ENCODE results near the gene STRADB.

The STRADB gene

DNA sequence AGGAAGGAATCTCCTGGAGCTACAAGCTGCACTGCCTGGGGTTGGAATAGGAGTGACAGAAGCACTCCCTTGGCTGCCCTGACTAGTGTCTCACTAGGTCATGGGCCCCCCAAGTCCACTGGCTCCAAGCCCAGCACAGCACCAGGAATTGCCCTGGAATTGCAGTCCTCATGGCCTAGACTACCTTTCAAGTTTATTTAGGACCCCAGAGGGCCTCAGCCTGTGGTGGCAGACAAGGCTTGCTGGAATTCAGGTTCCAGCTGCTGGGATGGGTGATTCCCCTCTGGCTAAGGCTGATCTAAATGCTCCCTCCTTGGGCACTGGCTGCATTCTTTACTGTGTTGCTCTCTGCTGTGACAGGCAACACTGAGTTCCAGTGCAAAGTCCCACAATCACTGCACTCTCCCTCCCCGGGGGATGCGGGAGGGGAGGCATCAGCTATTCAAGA lies 14.0 kb downstream of the STRADB start:
- no peak overlapping the region for H3K4me3 ChIP-seq (ENCODE audit: low read depth, low read length)
- peaks cover 2% of the 10 kb centered on the region; the same call in 1 of the 2 replicates for H3K4me1 ChIP-seq (ENCODE audit: control insufficient read depth, insufficient read depth, low read length)
- H3K27ac ChIP-seq (ENCODE audit: extremely low read depth, low read depth, low read length), result no peak overlapping the region
- peaks cover 6 to 59% of the 10 kb centered on the region in 2 experiments for H3K36me3 ChIP-seq (ENCODE audit: control insufficient read depth in 2 of 2, insufficient read depth in 1 of 2, low read length in 2 of 2)
- no peaks in the 10 kb centered on the region for H3K9me3 ChIP-seq (ENCODE audit: control insufficient read depth, insufficient read depth, low read depth, low read length)
- ChIA-PET POLR2A (interaction anchor here (2.4 kb wide), 1 partner anchor 14 kb away, joined by 11 read pairs; the partner anchor contains the start of genes STRADB and TRAK2), CTCF (interaction anchor here (0.6 kb wide), 1 partner anchor 219 kb away, joined by 4 read pairs; no protein-coding TSS in a partner anchor)
- TF ChIP-seq ZNF639 (tag by site-specific recombination; IDR thresholded peaks at IDR 0.05) (no peak), MEIS1 (CRISPR knock-in tag; IDR thresholded peaks at IDR 0.05; ENCODE audit: borderline replicate concordance) (no peak), ZNF626 (tag by site-specific recombination; IDR thresholded peaks at IDR 0.05) (no peak), ZIC2 (tag by site-specific recombination; IDR thresholded peaks at IDR 0.05) (peak; percentile 67), GLIS1 (tag by site-specific recombination; IDR thresholded peaks at IDR 0.05) (peak; percentile 79)

DNA sequence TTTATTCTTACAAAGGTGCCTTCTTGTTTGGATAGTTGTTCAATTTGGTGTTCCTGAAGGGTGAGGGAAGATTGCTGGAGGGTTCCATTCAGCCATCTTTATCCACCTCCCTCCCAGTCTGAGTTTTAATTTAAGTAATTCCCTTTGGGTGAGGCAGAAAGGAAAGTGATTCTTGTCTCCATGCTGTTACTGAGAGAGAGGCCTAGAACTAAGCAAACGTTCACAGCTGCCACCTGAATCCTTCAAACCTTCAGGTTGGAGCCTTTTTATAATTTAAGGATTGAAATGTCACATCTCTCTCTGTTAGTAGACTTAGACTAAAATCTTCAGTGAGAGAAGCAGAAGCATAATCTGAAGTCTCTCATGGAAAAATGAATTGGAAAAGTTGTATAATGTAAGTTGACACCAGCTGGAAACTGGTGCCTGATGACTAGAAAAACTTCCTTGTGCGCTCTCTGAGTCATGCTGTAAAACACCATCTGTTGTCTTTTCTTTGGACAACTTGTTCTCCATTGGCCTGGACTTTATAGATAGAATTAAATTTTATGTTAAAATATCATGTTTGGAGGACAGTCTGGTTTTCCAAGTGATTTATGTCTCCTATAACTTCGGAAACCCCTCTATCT lies 14.6 kb downstream of the STRADB start:
- 0 out of 2 replicates have a peak, but pooled peaks have one; percentile 16 for TF ChIP-seq PRDM1 (tag by site-specific recombination; IDR thresholded peaks at IDR 0.05)
- no peak for TF ChIP-seq GFI1B (tag by site-specific recombination; IDR thresholded peaks at IDR 0.05)
- TF ChIP-seq PRDM6 (tag by site-specific recombination; IDR thresholded peaks at IDR 0.05), result peak; percentile 80
- Histone ChIP-seq H3K27ac (ENCODE audit: extremely low read depth, low read depth, low read length) (no peak overlapping the region), H3K9me3 (ENCODE audit: control insufficient read depth, insufficient read depth, low read depth, low read length) (no peaks in the 10 kb centered on the region), H3K4me3 (ENCODE audit: low read depth, low read length) (no peak overlapping the region), H3K36me3 (ENCODE audit: control insufficient read depth in 2 of 2, insufficient read depth in 1 of 2, low read length in 2 of 2) (peaks cover 0 to 62% of the 10 kb centered on the region in 2 experiments), H3K4me1 (ENCODE audit: control insufficient read depth, insufficient read depth, low read length) (peaks cover 2% of the 10 kb centered on the region; the same call in 1 of the 2 replicates)
- CTCF ChIA-PET, result interaction anchor here (0.6 to 1.6 kb wide), 2 partner anchors 26 to 218 kb away, joined by 3 to 4 read pairs; no protein-coding TSS in a partner anchor
- POLR2A ChIA-PET, result interaction anchor here (2.4 kb wide), 1 partner anchor 15 kb away, joined by 11 read pairs; the partner anchor contains the start of genes STRADB and TRAK2

DNA sequence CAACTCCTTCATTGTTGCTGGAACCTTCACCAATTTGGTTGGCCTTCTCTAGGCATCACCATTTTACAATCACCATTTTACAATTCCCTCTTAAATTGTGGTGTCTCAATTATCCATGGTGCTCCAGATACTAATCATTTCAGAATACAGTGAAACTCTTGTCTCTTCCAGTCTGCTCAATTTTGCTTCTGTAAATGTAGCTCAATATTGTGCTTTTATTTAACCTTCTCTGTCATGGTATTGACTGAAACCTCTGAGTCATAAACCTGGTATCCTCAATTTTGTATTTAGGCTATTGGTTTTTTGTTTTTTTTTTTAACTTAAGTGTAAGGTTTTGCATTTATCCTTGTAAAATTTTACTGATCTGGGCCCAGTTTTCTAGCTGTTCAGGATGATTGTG lies 16.1 kb downstream of the STRADB start:
- Histone ChIP-seq H3K27ac (ENCODE audit: extremely low read depth, low read depth, low read length) (no peak overlapping the region), H3K4me3 (ENCODE audit: low read depth, low read length) (no peak overlapping the region), H3K9me3 (ENCODE audit: control insufficient read depth, insufficient read depth, low read depth, low read length) (no peaks in the 10 kb centered on the region), H3K4me1 (ENCODE audit: control insufficient read depth, insufficient read depth, low read length) (peaks cover 2% of the 10 kb centered on the region; the same call in 1 of the 2 replicates), H3K36me3 (ENCODE audit: control insufficient read depth in 2 of 2, insufficient read depth in 1 of 2, low read length in 2 of 2) (peaks cover 0 to 65% of the 10 kb centered on the region in 2 experiments; a peak in 1 of 3 replicates)
- POLR2A ChIA-PET, result no interaction called here
- CTCF ChIA-PET, result interaction anchor here (0.6 kb wide), 1 partner anchor 350 kb away, joined by 3 read pairs; no protein-coding TSS in a partner anchor
- TF ChIP-seq ZNF837 (tag by site-specific recombination; IDR thresholded peaks at IDR 0.05) (no peak), ZNF19 (tag by site-specific recombination; IDR thresholded peaks at IDR 0.05; ENCODE audit: low read depth) (no peak), ZNF350 (tag by site-specific recombination; IDR thresholded peaks at IDR 0.05) (no peak), SP3 (tag by site-specific recombination; IDR thresholded peaks at IDR 0.05) (no peak), AEBP2 (tag by site-specific recombination; IDR thresholded peaks at IDR 0.05; ENCODE audit: borderline replicate concordance) (no peak)
- TF ChIP-seq, protein P1, sequence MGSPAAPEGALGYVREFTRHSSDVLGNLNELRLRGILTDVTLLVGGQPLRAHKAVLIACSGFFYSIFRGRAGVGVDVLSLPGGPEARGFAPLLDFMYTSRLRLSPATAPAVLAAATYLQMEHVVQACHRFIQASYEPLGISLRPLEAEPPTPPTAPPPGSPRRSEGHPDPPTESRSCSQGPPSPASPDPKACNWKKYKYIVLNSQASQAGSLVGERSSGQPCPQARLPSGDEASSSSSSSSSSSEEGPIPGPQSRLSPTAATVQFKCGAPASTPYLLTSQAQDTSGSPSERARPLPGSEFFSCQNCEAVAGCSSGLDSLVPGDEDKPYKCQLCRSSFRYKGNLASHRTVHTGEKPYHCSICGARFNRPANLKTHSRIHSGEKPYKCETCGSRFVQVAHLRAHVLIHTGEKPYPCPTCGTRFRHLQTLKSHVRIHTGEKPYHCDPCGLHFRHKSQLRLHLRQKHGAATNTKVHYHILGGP (tag by site-specific recombination; IDR thresholded peaks at IDR 0.05), result no peak
